DND-41 (cell line): ENCODE data around the gene ADAMTS8.

Source experiments
- CTCF ChIP-seq: IDR thresholded peaks from 2 replicates; pipeline ENCODE4 v1.5.1; 2012; ENCODE audit warnings: borderline replicate concordance, low read length, moderate library complexity, mild to moderate bottlenecking; ENCODE audit not compliant: poor library complexity, severe bottlenecking; ENCODE audit errors: extremely low read depth
- EZH2 ChIP-seq: IDR thresholded peaks from 3 replicates; pipeline ENCODE4 v1.6.1; 2012; ENCODE audit warnings: borderline replicate concordance, low read depth, mild to moderate bottlenecking, moderate library complexity, low read length, inconsistent platforms; ENCODE audit not compliant: severe bottlenecking

DNA sequence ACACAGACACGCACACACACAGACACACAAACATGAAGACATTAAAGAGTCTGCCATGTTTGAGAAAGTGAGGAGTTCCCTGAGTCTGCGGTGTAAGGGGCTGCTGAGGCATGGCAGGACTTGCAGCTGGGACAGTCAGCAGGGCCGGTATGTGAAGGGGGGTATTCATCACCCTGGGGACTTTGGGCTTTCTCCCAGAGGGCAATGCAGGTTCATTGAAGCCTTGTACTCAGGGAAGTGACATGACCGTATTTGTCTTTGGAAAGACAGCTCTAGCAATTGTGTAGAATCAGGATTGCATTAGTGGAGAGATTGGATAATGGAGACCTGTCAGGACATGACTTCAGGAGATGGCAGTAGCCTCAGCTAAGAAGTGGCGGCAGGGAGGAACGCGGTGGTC is 9.4 kb upstream of the ADAMTS8 start:
- TF ChIP-seq CTCF (no peak), EZH2 (no peak)
